Gastrocnemius medialis (tissue), 4 donors: ENCODE measurements around the gene AGAP1. TPM values are rescaled to one million over a fixed set of nuclear protein-coding genes. Genes with fewer than 3 reads are reported as not detected.

ENCODE experiments used
- ATAC-seq, 2 donors: fragments of 150-250 bp; one replicate each; pipeline ENCODE4 v1.9.1; 2016
- DNase-seq, 2 donors: peaks; one replicate each; pipeline ENCODE4 v3.0.0-alpha.2; 2019
- H3K27ac ChIP-seq, 4 donors: fragments of 200-600 bp; sonication (generic); 1 replicate in 1 of 4; 2 replicates in 3 of 4; pipeline ENCODE4 v1.5.1; 2016 to 2018; ENCODE audit warnings: mild to moderate bottlenecking in 2 of 4, moderate library complexity in 1 of 4
- H3K27me3 ChIP-seq, 3 donors: fragments of 200-600 bp; sonication (generic) in 2 of 3; 1 replicate in 1 of 3; 2 replicates in 2 of 3; pipeline versions ENCODE4 v1.5.1 to v1.6.0; 2016 to 2019; ENCODE audit warnings: mild to moderate bottlenecking in 1 of 3, moderate library complexity in 1 of 3
- H3K36me3 ChIP-seq, 2 donors: fragments of 200-600 bp; sonication (generic) in 1 of 2; one replicate each; pipeline ENCODE4 v1.5.1; 2017 to 2018
- H3K4me1 ChIP-seq, 2 donors: fragments of 200-600 bp; sonication (generic) in 1 of 2; one replicate each; pipeline ENCODE4 v1.5.1; 2016 to 2017; ENCODE audit warnings: mild to moderate bottlenecking in 2 of 2
- H3K4me3 ChIP-seq, 4 donors: fragments of 200-600 bp; sonication (generic) in 3 of 4; 1 replicate in 1 of 4; 2 replicates in 3 of 4; pipeline ENCODE4 v1.5.1; 2016 to 2019; ENCODE audit warnings: mild to moderate bottlenecking in 2 of 4
- H3K9me3 ChIP-seq, 3 donors: fragments of 200-600 bp; sonication (generic) in 2 of 3; 1 replicate in 1 of 3; 2 replicates in 2 of 3; pipeline ENCODE4 v1.5.1; 2016 to 2019
- POLR2A ChIP-seq, 2 donors: fragments of 450-650 bp; IDR thresholded peaks; one replicate each; pipeline ENCODE4 v1.6.1; 2017; ENCODE audit warnings: antibody characterized with exemption in 2 of 2, mild to moderate bottlenecking in 2 of 2, moderate library complexity in 2 of 2
- in situ Hi-C, 4 donors: fragments of 200-750 bp; cut with MboI; loops; one replicate each; pipeline versions ENCODE4 v1.15.0 to v1.8.0; 2017; ENCODE audit warnings: low sequenced_read_pairs in 4 of 4
- intact Hi-C: fragments of 100-400 bp; cut with DNase I; formaldehyde crosslinking; loops from one replicate; pipeline ENCODE4 v1.15.1; 2023; ENCODE audit warnings: low total_unique reads
- total RNA-seq, 4 donors: library from RNA; depleted of rRNA; stranded (reverse); fragments of >200 nt; gene quantifications; one replicate each; pipeline versions ENCODE4 v1.1.0 to v1.2.3, GENCODE V29; 2016
- TF ChIP-seq, protein P1 (sequence below), 5 experiments: fragments of 450-650 bp in 3 of 5; fragments of 200-600 bp in 2 of 5; sonication (generic) in 2 of 5; IDR thresholded peaks in 4 of 5; conservative IDR thresholded peaks in 1 of 5; 1 replicate in 4 of 5; 2 replicates in 1 of 5; pipeline ENCODE4 v1.5.1; 2016 to 2019; ENCODE audit warnings: antibody characterized with exemption in 5 of 5, mild to moderate bottlenecking in 3 of 5, moderate library complexity in 3 of 5

The AGAP1 gene
- total RNA-seq, 4 donors from 2014 or later, result 8.5 to 26.8 (median 14.4) TPM

- intact Hi-C loops, result no loop called here
- no peak for ATAC-seq
Observed at GRCh38 chr2:235550378-235550760, 56.5 kb downstream of the AGAP1 start.

DNA sequence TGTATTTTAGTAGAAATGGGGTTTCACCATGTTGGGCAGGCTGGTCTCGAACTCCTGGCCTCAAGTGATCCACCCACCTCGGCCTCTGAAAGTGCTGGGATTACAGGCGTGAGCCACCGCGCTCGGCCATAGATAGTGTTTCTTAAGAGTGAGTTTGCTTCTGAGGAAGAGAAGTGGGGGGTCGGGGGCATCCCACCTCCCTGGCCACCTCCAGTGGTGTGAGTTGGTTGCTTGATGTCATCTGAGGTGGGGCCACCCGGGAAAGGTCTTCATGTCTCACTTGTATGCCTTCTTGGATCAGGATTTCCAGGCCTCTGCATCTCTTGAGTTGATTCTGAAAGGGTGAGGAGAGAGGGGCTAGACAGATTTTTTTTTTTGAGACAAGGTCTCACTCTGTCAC, 57.1 kb downstream of the AGAP1 start:
- no peak for ATAC-seq
- H3K27me3 ChIP-seq, result no peaks in the 10 kb centered on the region
- peaks cover 11 to 25% of the 10 kb centered on the region in 2 donors for H3K4me1 ChIP-seq
- no peaks in the 10 kb centered on the region for H3K9me3 ChIP-seq
- no peak overlapping the region for H3K27ac ChIP-seq
- intact Hi-C loops, result no loop called here
- no peaks in the 10 kb centered on the region for H3K36me3 ChIP-seq
- TF ChIP-seq POLR2A (IDR thresholded peaks at IDR 0.05), result no peak
- TF ChIP-seq, protein P1, sequence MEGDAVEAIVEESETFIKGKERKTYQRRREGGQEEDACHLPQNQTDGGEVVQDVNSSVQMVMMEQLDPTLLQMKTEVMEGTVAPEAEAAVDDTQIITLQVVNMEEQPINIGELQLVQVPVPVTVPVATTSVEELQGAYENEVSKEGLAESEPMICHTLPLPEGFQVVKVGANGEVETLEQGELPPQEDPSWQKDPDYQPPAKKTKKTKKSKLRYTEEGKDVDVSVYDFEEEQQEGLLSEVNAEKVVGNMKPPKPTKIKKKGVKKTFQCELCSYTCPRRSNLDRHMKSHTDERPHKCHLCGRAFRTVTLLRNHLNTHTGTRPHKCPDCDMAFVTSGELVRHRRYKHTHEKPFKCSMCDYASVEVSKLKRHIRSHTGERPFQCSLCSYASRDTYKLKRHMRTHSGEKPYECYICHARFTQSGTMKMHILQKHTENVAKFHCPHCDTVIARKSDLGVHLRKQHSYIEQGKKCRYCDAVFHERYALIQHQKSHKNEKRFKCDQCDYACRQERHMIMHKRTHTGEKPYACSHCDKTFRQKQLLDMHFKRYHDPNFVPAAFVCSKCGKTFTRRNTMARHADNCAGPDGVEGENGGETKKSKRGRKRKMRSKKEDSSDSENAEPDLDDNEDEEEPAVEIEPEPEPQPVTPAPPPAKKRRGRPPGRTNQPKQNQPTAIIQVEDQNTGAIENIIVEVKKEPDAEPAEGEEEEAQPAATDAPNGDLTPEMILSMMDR (IDR thresholded peaks at IDR 0.05 in 4 of 5, conservative IDR thresholded peaks at IDR 0.05 in 1 of 5), result no peak
- in situ Hi-C loops, result no loop called here
- DNase-seq, result no peak
- no peak overlapping the region for H3K4me3 ChIP-seq

More at GRCh38 chr2:235550378-235550760, 56.5 kb downstream of the AGAP1 start:
- no peak overlapping the region for H3K4me3 ChIP-seq
- TF ChIP-seq, protein P1 (IDR thresholded peaks at IDR 0.05 in 4 of 5, conservative IDR thresholded peaks at IDR 0.05 in 1 of 5), result no peak
- no peak for TF ChIP-seq POLR2A (IDR thresholded peaks at IDR 0.05)
- peaks cover 11 to 25% of the 10 kb centered on the region in 2 donors for H3K4me1 ChIP-seq
- H3K9me3 ChIP-seq, result no peaks in the 10 kb centered on the region
- in situ Hi-C loops, result no loop called here
- H3K27ac ChIP-seq, result no peak overlapping the region
- no peaks in the 10 kb centered on the region for H3K36me3 ChIP-seq
- DNase-seq, result no peak
- H3K27me3 ChIP-seq, result no peaks in the 10 kb centered on the region

DNA sequence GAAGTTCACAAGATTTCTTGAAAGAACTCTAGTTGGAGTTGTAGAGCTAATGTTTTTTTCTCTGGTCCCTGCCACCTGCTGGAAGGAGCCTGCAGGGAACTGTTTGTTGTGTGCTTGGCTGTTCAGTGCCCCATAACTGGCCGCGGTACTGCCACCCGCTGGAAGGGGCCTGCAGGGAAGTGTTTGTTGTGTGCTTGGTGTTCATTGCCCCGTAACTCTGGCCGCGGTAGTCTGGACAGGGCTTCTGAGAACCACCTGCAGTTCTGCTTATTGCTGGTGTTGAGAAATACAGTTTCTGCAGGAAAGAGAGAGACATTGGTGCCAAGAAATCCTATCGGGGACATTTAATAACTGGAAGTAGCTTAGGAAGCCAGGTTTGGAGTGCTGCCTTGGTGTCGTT, 58.1 kb downstream of the AGAP1 start:
- no peaks in the 10 kb centered on the region for H3K27me3 ChIP-seq
- no peak overlapping the region for H3K27ac ChIP-seq
- H3K36me3 ChIP-seq, result no peaks in the 10 kb centered on the region
- TF ChIP-seq, protein P1 (IDR thresholded peaks at IDR 0.05 in 4 of 5, conservative IDR thresholded peaks at IDR 0.05 in 1 of 5), result peak in 4 of 5 experiments; percentile 28 to 50 (median 41)
- TF ChIP-seq POLR2A (IDR thresholded peaks at IDR 0.05), result no peak
- H3K4me1 ChIP-seq, result peaks cover 11 to 25% of the 10 kb centered on the region in 2 donors
- no peaks in the 10 kb centered on the region for H3K9me3 ChIP-seq
- H3K4me3 ChIP-seq, result no peak overlapping the region
- intact Hi-C loops (no loop called here), in situ Hi-C loops (no loop called here)
- ATAC-seq (peak; percentile 6 to 58), DNase-seq (no peak)

- TF ChIP-seq, protein P1 (IDR thresholded peaks at IDR 0.05 in 4 of 5, conservative IDR thresholded peaks at IDR 0.05 in 1 of 5), result no peak
- TF ChIP-seq POLR2A (IDR thresholded peaks at IDR 0.05), result no peak
- in situ Hi-C loops, result no loop called here
- intact Hi-C loops, result no loop called here
Observed at GRCh38 chr2:235552671-235553070, 58.8 kb downstream of the AGAP1 start.

DNA sequence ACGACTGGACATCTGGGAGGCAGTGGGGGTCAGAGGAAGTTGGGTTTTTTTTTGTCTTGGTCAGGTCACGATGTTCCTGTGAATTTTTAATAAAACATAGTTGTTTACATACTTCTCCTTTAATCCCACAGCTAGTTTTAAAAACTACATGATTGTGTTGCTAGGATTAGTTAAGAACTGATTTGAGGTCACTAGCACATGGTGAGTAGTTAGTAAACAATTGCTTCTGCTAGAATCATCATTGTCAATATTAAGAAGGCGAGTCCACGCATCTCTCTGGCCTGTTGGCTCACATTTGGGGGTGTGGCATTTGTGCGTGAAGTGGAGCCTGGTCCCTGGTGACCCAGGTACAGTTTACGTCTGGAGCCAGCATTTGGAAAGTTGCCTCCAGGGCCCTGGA, 59.4 kb downstream of the AGAP1 start:
- Histone ChIP-seq H3K4me3 (no peak overlapping the region), H3K27ac (no peak overlapping the region), H3K27me3 (no peaks in the 10 kb centered on the region), H3K36me3 (no peaks in the 10 kb centered on the region), H3K4me1 (peaks cover 11 to 30% of the 10 kb centered on the region in 2 donors), H3K9me3 (no peaks in the 10 kb centered on the region)
- no peak for ATAC-seq
- TF ChIP-seq, protein P1 (IDR thresholded peaks at IDR 0.05 in 4 of 5, conservative IDR thresholded peaks at IDR 0.05 in 1 of 5), result no peak
- no peak for TF ChIP-seq POLR2A (IDR thresholded peaks at IDR 0.05)
- no peak for DNase-seq
- intact Hi-C loops, result no loop called here
- in situ Hi-C loops, result no loop called here

More at GRCh38 chr2:235552671-235553070, 58.8 kb downstream of the AGAP1 start:
- no peak for ATAC-seq
- peaks cover 11 to 25% of the 10 kb centered on the region in 2 donors for H3K4me1 ChIP-seq
- H3K27ac ChIP-seq, result no peak overlapping the region
- no peaks in the 10 kb centered on the region for H3K9me3 ChIP-seq
- no peak overlapping the region for H3K4me3 ChIP-seq
- H3K27me3 ChIP-seq, result no peaks in the 10 kb centered on the region
- DNase-seq, result no peak
- H3K36me3 ChIP-seq, result no peaks in the 10 kb centered on the region
